ENCODE data around the gene ADCY1.
"Not testable (repeated sequence)": the region's sequence is repeated elsewhere in the genome, so short reads cannot be mapped to it uniquely, and the experiment has no call there.

Gene ADCY1

GRCh38 chr7:45715471-45716352, 141.5 kb downstream of the ADCY1 start:
- H3K27me3 Mint-ChIP-seq, result no peaks in the 10 kb centered on the region
- H3K36me3 Mint-ChIP-seq, result no peaks in the 10 kb centered on the region
- no peak overlapping the region for H3K4me3 Mint-ChIP-seq
- no peaks in the 10 kb centered on the region for H3K9me3 Mint-ChIP-seq (ENCODE audit: low read depth)
- no peaks in the 10 kb centered on the region for H3K4me1 Mint-ChIP-seq (ENCODE audit: low read depth)
- no peak overlapping the region for H3K27ac Mint-ChIP-seq

GRCh38 chr7:45716380-45717203, 142.4 kb downstream of the ADCY1 start:
- Mint-ChIP-seq H3K27me3 (no peaks in the 10 kb centered on the region), H3K27ac (no peak overlapping the region), H3K4me1 (ENCODE audit: low read depth) (no peaks in the 10 kb centered on the region)

GRCh38 chr7:45717537-45718235, 143.5 kb downstream of the ADCY1 start:
- no peaks in the 10 kb centered on the region for H3K4me1 Mint-ChIP-seq (ENCODE audit: low read depth)
- no peak overlapping the region for H3K27ac Mint-ChIP-seq
- no peaks in the 10 kb centered on the region for H3K9me3 Mint-ChIP-seq (ENCODE audit: low read depth)
- no peak overlapping the region for H3K4me3 Mint-ChIP-seq
- peaks cover 3% of the 10 kb centered on the region for H3K36me3 Mint-ChIP-seq
- H3K27me3 Mint-ChIP-seq, result no peaks in the 10 kb centered on the region

More at GRCh38 chr7:45716380-45717203, 142.4 kb downstream of the ADCY1 start:
- Mint-ChIP-seq H3K9me3 (ENCODE audit: low read depth) (no peaks in the 10 kb centered on the region), H3K4me3 (no peak overlapping the region), H3K36me3 (no peaks in the 10 kb centered on the region)

DNA sequence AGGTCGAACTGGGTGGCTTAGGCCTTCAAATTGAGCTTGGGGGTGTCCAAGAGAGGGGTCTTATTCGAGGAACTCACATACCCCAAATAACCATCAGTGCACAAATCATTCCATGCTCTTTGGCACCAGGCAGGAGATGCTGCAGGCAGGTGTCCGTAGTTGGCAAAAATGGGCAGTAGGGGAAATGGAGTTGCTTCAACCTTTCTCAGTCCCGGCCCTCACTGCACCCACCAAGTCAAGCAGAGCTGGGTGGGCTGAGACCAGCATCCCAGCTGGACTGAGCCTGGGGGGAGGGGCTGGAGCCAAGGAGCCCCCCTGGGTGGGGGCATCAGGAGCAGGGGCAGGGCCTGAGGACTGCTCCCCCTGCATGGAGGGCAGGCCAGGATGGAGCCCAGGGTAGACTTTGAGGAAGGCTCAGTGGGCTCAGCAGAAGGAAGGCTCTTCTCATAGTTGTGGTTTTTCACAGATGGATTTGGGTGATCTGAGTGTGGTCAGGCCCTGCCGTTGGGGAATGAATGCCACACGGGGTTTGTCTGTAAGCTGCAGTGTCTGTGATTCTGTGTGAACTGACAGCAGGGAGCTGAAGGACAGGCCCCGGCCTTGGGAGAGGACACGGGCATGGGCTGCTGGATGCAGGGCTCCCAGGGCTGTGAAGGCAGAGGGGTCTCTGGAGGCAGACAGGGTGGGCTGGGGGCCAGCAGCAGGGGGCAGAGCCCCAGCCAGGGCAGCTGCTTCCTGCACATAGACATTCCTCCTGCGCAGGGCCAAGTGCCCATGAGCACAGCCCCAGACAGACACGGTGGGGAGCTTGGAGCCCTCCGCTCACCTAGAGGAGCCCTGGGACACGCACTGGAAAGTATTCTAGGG, 144.5 kb downstream of the ADCY1 start:
- H3K27me3 Mint-ChIP-seq, result no peaks in the 10 kb centered on the region
- no peak overlapping the region for H3K27ac Mint-ChIP-seq
- peaks cover 3% of the 10 kb centered on the region for H3K36me3 Mint-ChIP-seq
- H3K4me3 Mint-ChIP-seq, result no peak overlapping the region
- H3K9me3 Mint-ChIP-seq (ENCODE audit: low read depth), result no peaks in the 10 kb centered on the region
- H3K4me1 Mint-ChIP-seq (ENCODE audit: low read depth), result no peaks in the 10 kb centered on the region

DNA sequence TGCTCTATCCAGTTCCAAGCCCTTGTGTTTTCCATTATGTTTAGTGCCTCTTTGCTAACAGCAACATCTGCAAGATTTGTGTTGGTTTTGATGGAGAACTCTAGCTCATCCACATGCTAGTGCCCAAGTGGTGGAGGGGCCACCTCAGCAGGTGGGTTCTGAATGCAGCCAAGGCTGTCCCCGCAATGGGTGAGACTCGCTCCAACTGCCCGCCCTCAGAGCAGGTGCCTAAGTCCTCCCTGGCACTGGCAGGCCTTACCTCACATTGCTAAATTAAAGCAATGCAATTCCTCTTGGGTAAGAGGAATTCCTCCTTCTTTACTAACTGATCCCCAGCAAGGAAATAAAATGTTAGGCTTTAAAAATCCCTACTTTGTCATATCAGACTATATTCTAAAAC, 146.8 kb downstream of the ADCY1 start:
- Mint-ChIP-seq H3K9me3 (ENCODE audit: low read depth) (no peaks in the 10 kb centered on the region), H3K27ac (no peak overlapping the region), H3K36me3 (peaks cover 8% of the 10 kb centered on the region), H3K4me1 (ENCODE audit: low read depth) (no peaks in the 10 kb centered on the region), H3K4me3 (no peak overlapping the region), H3K27me3 (no peaks in the 10 kb centered on the region)

DNA sequence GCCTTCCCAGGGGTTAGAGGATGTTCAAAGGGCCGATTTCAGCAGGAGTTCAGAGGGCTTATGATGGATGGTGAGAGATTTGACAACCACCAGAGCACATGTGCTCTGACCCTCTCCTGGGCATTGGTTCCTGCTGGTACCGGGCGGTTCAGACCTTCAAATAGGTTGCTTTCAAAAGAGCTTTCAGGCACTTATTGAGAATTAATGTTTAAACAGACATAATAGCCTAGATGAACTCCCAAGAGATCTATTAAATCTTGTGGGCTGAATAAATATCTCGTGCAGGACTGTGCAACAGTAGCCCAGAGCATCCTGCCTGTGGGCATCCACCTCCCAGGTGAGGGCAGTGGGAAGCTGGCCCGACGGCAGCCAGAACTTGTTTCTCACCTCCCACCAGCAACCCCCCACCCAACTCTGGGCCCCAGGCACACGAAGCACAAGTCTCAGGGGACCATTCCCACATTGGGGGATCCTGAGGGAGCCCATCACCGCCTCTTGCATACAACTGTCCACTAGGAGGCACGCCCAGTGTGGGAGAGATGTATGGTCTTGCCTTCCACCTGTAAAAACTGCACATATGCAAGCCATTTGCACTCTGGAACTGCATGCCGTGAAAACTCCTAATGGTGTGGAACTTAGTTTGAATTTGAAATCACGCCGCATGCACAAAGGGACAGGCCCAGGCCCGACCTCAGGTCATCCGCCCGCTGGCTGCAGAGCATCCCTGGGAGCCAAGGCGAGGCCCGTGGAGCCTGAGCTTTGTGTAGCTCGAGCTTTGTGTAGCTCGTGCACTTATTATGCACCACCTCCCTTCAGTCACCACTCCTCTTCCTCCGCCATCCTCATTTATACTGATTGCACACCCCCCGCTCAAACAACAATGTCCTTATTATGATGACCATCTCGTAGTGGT, 147.8 kb downstream of the ADCY1 start:
- Mint-ChIP-seq H3K4me1 (ENCODE audit: low read depth) (no peaks in the 10 kb centered on the region), H3K27ac (no peak overlapping the region), H3K36me3 (peaks cover 11% of the 10 kb centered on the region), H3K27me3 (no peaks in the 10 kb centered on the region), H3K9me3 (ENCODE audit: low read depth) (no peaks in the 10 kb centered on the region), H3K4me3 (no peak overlapping the region)

- not testable (repeated sequence) for H3K27ac Mint-ChIP-seq; H3K27me3 Mint-ChIP-seq; H3K4me1 Mint-ChIP-seq (ENCODE audit: low read depth); H3K9me3 Mint-ChIP-seq (ENCODE audit: low read depth); H3K4me3 Mint-ChIP-seq
- H3K36me3 Mint-ChIP-seq, result peaks cover 19% of the 10 kb centered on the region
Measured at GRCh38 chr7:45725231-45725630, 151.1 kb downstream of the ADCY1 start.

- Mint-ChIP-seq H3K27ac (no peak overlapping the region), H3K36me3 (peaks cover 21% of the 10 kb centered on the region), H3K27me3 (no peaks in the 10 kb centered on the region), H3K4me1 (ENCODE audit: low read depth) (no peaks in the 10 kb centered on the region), H3K9me3 (ENCODE audit: low read depth) (no peaks in the 10 kb centered on the region), H3K4me3 (no peak overlapping the region)
Measured at GRCh38 chr7:45726883-45727282, 152.7 kb downstream of the ADCY1 start.

DNA sequence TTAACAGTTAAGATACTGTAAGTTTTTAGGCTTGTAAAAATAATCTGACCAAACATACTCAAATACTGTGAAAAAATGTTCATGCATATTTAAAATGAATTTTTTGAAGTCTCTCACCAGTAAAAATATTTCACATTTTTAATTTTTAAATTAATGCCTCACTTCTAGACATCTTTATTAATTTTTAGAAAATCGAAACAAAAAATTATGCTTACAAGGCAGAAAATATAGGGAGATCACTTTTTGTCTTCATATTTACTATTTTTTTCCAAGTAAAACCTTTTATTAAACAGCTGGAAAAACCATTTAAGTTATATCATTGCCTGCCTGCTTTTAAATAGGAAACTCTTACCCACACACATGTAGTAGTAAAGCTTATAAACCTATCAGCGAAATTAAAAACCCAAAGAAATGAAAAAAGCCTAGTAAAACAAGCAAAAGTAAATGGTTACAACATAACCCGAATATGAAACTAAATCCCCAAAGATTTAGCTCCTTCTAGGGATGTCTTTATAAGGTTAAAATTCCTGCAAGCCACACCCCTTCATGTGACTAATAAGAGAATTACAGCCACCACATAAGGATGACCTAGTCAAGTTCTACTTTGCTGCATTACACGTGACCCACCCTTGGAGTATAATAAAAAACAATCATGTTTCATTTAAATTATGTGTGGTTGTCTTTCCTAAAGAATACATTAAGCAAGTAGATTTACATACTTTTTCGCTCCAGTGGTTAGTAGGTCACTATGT, 157.7 kb downstream of the ADCY1 start:
- peaks cover 12% of the 10 kb centered on the region for H3K36me3 Mint-ChIP-seq
- not testable (repeated sequence) for H3K27me3 Mint-ChIP-seq; H3K4me1 Mint-ChIP-seq (ENCODE audit: low read depth); H3K4me3 Mint-ChIP-seq; H3K9me3 Mint-ChIP-seq (ENCODE audit: low read depth); H3K27ac Mint-ChIP-seq

- H3K27ac Mint-ChIP-seq; H3K4me1 Mint-ChIP-seq (ENCODE audit: low read depth): not testable (repeated sequence)
Measured at GRCh38 chr7:45738920-45739319, 164.8 kb downstream of the ADCY1 start.

GRCh38 chr7:45740573-45740972, 166.4 kb downstream of the ADCY1 start:
- H3K36me3 Mint-ChIP-seq, result peaks cover 34% of the 10 kb centered on the region
- H3K27ac Mint-ChIP-seq; H3K27me3 Mint-ChIP-seq; H3K9me3 Mint-ChIP-seq (ENCODE audit: low read depth); H3K4me3 Mint-ChIP-seq; H3K4me1 Mint-ChIP-seq (ENCODE audit: low read depth): not testable (repeated sequence)

More at GRCh38 chr7:45738920-45739319, 164.8 kb downstream of the ADCY1 start:
- H3K9me3 Mint-ChIP-seq (ENCODE audit: low read depth); H3K4me3 Mint-ChIP-seq; H3K27me3 Mint-ChIP-seq: not testable (repeated sequence)
- H3K36me3 Mint-ChIP-seq, result peaks cover 33% of the 10 kb centered on the region

DNA sequence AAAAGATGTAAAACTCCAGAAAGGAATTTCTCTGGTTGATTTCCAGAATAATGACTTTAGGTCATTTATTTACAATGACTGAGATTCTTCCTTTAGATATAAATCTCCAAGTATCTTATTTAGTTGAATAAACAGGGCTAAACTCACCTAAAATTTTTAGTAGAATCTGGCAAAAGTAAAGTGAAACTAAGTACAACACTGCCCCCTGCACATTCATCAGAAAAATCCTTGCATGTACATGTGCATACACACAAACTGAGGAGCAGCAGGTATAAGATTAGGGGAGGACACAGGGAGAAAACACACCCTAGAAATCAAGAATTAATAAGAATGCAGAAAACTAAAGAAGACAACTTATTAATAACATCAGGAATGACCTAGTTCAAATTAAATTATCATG, 174.8 kb downstream of the ADCY1 start:
- not testable (repeated sequence) for H3K9me3 Mint-ChIP-seq (ENCODE audit: low read depth); H3K4me1 Mint-ChIP-seq (ENCODE audit: low read depth); H3K36me3 Mint-ChIP-seq; H3K27ac Mint-ChIP-seq; H3K4me3 Mint-ChIP-seq; H3K27me3 Mint-ChIP-seq

- H3K36me3 Mint-ChIP-seq; H3K4me1 Mint-ChIP-seq (ENCODE audit: low read depth); H3K27me3 Mint-ChIP-seq; H3K9me3 Mint-ChIP-seq (ENCODE audit: low read depth); H3K4me3 Mint-ChIP-seq; H3K27ac Mint-ChIP-seq: not testable (repeated sequence)
Measured at GRCh38 chr7:45751352-45751751, 177.2 kb downstream of the ADCY1 start.

All from activated naive CD8-positive, alpha-beta T cell (primary cell).